Astrocyte (in vitro differentiated cells and primary cell): Measurements from ENCODE around the gene SEC22B.

ENCODE experiments used
- CTCF ChIP-seq: IDR thresholded peaks from 2 replicates; pipeline ENCODE4 v1.5.1; 2011; ENCODE audit warnings: low read depth, mild to moderate bottlenecking, inconsistent platforms, low read length, moderate library complexity; ENCODE audit not compliant: insufficient read depth
- EZH2 ChIP-seq: IDR thresholded peaks from 2 replicates; pipeline ENCODE4 v1.6.1; 2012; ENCODE audit warnings: mild to moderate bottlenecking, low read length, inconsistent platforms; ENCODE audit not compliant: insufficient read depth

- TF ChIP-seq CTCF: no peak
- TF ChIP-seq EZH2: no peak
Observed at GRCh38 chr1:120178799-120179756, 2.8 kb upstream of the SEC22B start.
